ENCODE results near the gene IL36B. TPM values are rescaled to one million over a fixed set of nuclear protein-coding genes. Genes with fewer than 3 reads are reported as not detected.

The IL36B gene
- total and polyA plus RNA-seq, 9 of the 15 experiments (the other 6 are each of a cell fraction or from before 2014, with no cell fraction given), result not detected

- FAIRE-seq, result no peak
- WGBS (ENCODE audit: insufficient coverage, low coverage, missing lambda C conversion rate), result 9% methylated on average over 2 of the region's 2 CpGs
- TF ChIP-seq FOXM1 (IDR thresholded peaks at IDR 0.05; ENCODE audit: low read depth), result no peak
- no peak for TF ChIP-seq FOXM1 (CRISPR knock-in tag; IDR thresholded peaks at IDR 0.05; ENCODE audit: low read depth)
- no peak for TF ChIP-seq PCBP1 (IDR thresholded peaks at IDR 0.05; ENCODE audit: low read depth, low read length, poor library complexity, severe bottlenecking)
- TF ChIP-seq ZBTB12 (CRISPR knock-in tag; IDR thresholded peaks at IDR 0.05), result no peak
- TF ChIP-seq RBBP5 (IDR thresholded peaks at IDR 0.05; ENCODE audit: borderline replicate concordance, insufficient read depth, low read length, poor library complexity, severe bottlenecking), result no peak
- TF ChIP-seq ARID3A (IDR thresholded peaks at IDR 0.05; ENCODE audit: borderline replicate concordance, low read depth, low read length), result no peak
- no peak for TF ChIP-seq SMARCC2 (IDR thresholded peaks at IDR 0.05; ENCODE audit: low read depth)
- TF ChIP-seq ZNF518B (CRISPR knock-in tag; IDR thresholded peaks at IDR 0.05), result no peak
- no peak for TF ChIP-seq SMAD4 (CRISPR knock-in tag; conservative IDR thresholded peaks at IDR 0.05)
- no peak for TF ChIP-seq GMEB1 (CRISPR knock-in tag; IDR thresholded peaks at IDR 0.05)
- TF ChIP-seq POLR2B (IDR thresholded peaks at IDR 0.05; ENCODE audit: low read depth, partially characterized antibody), result no peak
- no peak for TF ChIP-seq MTA1 (IDR thresholded peaks at IDR 0.05; ENCODE audit: borderline replicate concordance)
- TF ChIP-seq NELFE (IDR thresholded peaks at IDR 0.05; ENCODE audit: insufficient read depth, insufficient read length), result no peak
- no peak for TF ChIP-seq MAFK (IDR thresholded peaks at IDR 0.05; ENCODE audit: low read length)
- no peak for TF ChIP-seq PHTF2 (CRISPR knock-in tag; IDR thresholded peaks at IDR 0.05)
- no peak for TF ChIP-seq MED1 (CRISPR knock-in tag; IDR thresholded peaks at IDR 0.05; ENCODE audit: borderline replicate concordance)
Observed at GRCh38 chr2:113039158-113039557, 13.5 kb downstream of the IL36B start.

More at GRCh38 chr2:113039158-113039557, 13.5 kb downstream of the IL36B start:
- intact Hi-C loops (cut with micrococcal nuclease), result no loop called here
- Histone ChIP-seq H3K27me3 (ENCODE audit: control insufficient read depth in 2 of 2, insufficient read depth in 2 of 2, low read length in 2 of 2) (no peaks in the 10 kb centered on the region), H3K9ac (ENCODE audit: insufficient read depth in 1 of 2, low read depth in 2 of 2, low read length in 2 of 2) (no peak overlapping the region), H4K20me1 (replicated peaks; ENCODE audit: control insufficient read depth, insufficient read depth, low read length) (no peaks in the 10 kb centered on the region), H3K9me1 (ENCODE audit: control insufficient read depth, insufficient read depth, low read length) (no peaks in the 10 kb centered on the region), H3K4me3 (no peak overlapping the region), H3K36me3 (ENCODE audit: control insufficient read depth, insufficient read depth, low read length) (no peaks in the 10 kb centered on the region), H2AFZ (ENCODE audit: low read depth, low read length) (no peak overlapping the region), H3K79me2 (ENCODE audit: control insufficient read depth, insufficient read depth, low read length) (no peaks in the 10 kb centered on the region), H3K27ac (ENCODE audit: extremely low read depth, low read depth, low read length) (no peak overlapping the region), H3K4me1 (replicated peaks in 1 of 2; ENCODE audit: control insufficient read depth in 2 of 2, insufficient read depth in 2 of 2, low read length in 2 of 2) (peaks cover 0 to 6% of the 10 kb centered on the region in 2 experiments; a peak in 2 of 5 replicates), H3K9me3 (replicated peaks; ENCODE audit: control insufficient read depth, insufficient read depth, low read depth, low read length) (no peaks in the 10 kb centered on the region), H3K4me2 (ENCODE audit: insufficient read depth, low read length) (no peak overlapping the region)
- BruUV-seq (replicated peaks), result no TSS peak
- ChIA-PET POLR2A (no interaction called here), CTCF (ENCODE audit: low intra/inter-chr PET ratio) (no interaction called here)
- in situ Hi-C loops (cut with MboI), result no loop called here
- DNase-seq (ENCODE audit: extremely low read depth in 1 of 4, low spot score in 3 of 4), result no peak
- ATAC-seq, result no peak
